HG02938 (cell line): Measurements from ENCODE around the gene GIPR.
"Not testable (repeated sequence)": the region's sequence is repeated elsewhere in the genome, so short reads cannot be mapped to it uniquely, and the experiment has no call there.

Experiments
- ATAC-seq: cut with Tn5 transposase; IDR thresholded peaks from one replicate; pipeline ENCODE4 v1.9.1; 2021; ENCODE audit warnings: mild to moderate bottlenecking, moderate library complexity; ENCODE audit not compliant: unreplicated experiment

GIPR gene

DNA sequence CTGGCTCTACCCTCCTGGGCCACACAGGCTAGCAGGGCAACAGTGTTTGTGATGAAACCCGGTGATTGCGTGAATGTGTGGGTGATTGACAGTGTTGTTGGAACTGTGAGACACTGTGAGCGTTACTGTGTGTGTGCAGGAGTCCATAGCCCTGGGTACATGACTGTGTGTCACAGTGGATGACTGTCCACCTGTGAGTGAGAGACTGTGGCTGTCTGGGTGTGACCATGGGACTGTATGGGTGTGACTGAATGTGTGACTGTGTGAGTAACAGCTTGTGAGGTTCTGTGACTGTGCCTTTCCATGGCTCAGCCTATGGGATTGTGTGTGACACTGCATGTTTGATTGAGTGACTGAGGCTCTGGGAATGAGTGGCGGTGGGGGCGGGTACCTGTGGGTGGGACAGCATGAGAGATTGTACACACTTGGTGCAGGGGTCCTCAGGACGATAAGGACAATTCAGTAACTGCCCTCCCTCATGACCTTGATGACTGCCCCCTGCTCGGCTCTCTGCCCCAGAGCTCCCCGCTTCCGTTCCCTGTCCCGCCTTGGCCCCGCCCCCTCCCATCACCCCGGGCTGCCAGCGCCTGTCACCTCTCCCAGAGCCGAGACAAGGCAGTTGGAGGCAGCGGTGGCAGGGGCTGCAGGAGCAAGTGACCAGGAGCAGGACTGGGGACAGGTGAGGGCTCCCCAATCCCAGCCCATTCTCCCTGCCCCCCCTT, at the start of gene GIPR:
TSS of gene GIPR (plus strand) at position 602 of the 722 bp plus-strand sequence. CDS start 1,300 bp downstream, outside the sequence.
- ATAC-seq, result no peak

- no peak for ATAC-seq
These were observed 46.6 kb upstream of the GIPR start for GRCh38 chr19:45621389-45621788.

DNA sequence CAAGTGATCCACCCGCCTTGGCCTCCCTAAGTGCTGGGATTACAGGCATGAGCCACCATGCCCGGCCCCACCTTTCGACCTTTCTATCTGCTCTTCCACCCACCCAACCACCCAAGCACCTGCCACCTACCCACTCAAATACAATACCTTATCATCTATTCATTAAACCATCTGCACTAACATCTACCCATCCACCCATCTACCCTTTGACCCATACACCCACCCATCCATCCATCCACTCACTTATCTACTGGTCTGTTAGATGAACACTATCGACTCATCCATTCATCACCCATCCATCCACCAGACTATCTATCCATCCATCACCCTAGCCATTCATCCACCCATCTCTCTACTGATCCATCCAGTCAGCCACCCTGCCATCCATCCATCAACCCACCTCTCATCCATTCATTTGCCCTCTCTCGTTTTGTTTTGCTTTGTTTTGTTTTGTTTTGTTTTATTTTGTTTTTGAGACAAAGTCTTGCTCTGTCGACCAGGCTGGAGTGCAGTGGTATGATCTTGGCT, 46.0 kb upstream of the GIPR start:
- no peak for ATAC-seq

DNA sequence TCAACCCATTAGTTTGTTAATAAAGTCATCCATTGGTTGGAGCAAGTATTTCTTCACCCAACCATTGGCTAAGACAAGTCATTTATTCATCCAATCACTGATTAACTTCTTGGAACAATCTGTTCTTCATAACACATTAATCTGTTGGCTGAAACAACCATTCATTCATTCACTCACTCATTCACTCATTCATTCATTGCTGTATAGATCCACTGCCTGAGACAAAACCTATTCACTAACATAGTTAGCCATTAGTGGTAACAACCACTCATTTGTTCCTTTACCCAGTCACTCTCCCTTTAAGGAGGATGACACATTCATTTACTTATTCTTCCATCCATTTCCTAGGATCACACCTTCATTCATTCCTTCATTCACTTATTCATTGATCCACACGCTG, 44.0 kb upstream of the GIPR start:
- ATAC-seq, result no peak

- not testable (repeated sequence) for ATAC-seq
These were observed 39.8 kb upstream of the GIPR start for GRCh38 chr19:45628219-45628618.

GRCh38 chr19:45629704-45630103, 38.3 kb upstream of the GIPR start:
- no peak for ATAC-seq

DNA sequence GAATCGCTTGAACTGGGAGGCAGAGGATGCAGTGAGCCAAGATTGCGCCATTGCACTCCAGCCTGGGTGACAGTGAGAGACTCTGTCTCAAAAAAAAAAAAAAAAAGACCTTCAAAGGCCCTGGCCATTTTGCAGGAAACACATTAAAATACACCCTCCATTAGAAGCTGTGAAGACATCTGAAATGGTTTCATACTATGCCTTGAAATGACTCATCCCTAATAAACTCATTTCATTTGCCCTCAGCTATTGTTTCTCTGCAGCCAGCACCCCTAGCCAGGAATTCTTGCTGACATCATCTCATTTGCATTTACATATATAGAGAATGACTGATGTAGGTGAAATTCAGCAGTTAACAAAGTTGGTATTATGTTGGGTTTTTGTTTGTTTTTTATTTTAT, 37.6 kb upstream of the GIPR start:
- no peak for ATAC-seq

- ATAC-seq, result no peak
These were observed 35.4 kb upstream of the GIPR start for GRCh38 chr19:45632468-45633196.

GRCh38 chr19:45636275-45636674, 31.7 kb upstream of the GIPR start:
- no peak for ATAC-seq

GRCh38 chr19:45636902-45637301, 31.1 kb upstream of the GIPR start:
- no peak for ATAC-seq

DNA sequence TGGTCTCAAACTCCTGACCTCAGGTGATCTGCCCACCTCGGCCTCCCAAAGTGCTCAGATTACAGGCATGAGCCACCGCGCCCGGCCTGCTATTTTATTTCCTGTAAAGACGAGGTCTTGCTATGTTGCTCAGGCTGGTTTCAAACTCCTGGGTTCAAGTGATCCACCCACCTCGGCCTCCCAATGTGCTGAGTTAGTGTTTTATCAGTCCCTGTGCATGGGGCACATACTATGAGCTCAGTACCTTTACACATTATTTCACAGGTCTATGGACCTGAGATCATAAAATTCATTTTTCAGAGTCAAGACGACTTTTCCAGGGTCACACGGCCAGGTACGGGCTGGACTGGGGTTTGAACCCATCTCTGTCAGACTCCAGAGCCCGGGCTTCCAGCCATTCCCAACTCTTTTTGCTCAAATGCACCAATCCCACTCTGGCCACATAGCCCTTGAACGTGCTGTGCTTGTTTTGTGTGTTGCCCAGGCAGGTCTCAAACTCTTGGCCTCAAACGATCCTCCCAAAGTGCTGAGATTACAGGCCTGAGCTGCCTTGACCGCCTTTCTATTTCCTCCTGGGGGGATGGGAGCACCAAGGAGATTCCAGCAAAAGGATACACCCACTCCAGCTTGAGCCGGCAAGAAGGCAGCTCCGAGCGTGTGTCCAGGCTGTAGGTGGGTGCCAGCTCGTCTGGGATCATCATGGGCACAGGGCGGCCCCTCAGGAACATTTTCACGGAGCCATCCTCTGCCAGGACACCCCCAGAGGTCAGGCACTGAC, 29.9 kb upstream of the GIPR start:
- ATAC-seq, result no peak

DNA sequence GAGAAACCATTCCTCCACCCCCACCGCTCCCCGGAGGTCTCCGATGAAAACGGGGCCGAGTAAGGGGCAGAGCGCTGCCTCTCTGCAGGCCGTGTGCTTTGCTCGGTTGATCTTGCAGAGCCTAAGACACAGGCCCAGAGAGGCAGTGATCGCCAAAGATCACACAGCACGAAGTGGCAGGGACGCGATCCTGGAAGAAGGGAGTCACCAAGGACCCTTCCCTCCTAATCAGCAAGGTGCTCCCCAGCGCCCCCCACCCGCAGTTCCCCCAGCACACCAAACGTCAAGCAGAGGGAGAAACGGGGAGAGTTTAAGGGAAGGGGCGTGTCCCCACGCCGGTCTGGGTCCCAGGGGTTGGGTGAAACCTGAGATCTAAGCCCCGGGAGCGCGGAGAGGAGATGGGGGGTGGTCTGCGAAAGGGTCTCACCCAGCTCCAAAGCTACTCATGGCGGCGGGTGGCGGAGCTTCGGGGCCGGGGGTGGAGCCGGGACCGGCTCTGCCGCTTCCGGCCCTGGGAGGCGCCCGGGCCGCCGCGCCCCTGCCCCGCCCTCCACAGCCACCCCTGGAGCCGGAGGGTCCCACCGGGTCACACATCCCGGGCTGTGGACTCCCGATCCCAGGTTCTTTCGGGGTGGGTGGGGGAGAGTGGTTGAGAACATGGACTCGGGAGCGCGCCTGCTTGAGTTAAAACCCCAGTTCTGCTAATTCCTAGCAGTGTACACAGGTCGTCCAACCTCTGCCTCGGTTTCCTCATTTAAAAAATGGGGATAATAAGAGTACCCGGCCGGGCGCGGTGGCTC, 28.9 kb upstream of the GIPR start, which contains the start of gene EML2:
TSS of gene EML2 (minus strand) at position 468 of the 800 bp plus-strand sequence. CDS start at position 447, 21 bp downstream.
- no peak for ATAC-seq

DNA sequence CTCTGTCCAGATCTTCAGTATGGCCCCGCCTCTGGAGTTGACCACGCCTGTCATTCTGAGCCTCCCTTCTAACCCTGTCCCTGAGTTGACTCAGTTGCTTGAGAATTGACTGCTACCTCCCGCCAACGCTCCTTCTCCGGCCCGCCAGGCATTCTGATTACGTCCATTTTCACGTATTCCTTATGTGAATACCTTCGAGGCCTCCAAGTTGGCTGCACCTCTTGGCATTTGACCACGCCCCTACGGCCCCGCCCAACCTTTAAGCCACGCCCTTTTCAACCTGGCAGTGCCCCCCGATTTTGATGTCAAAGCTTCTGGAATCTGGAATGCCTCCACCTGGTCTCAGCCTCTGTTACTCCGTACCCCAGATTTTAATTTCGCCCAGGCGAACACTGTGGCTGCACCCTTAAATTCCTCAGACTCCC, 27.2 kb upstream of the GIPR start:
- no peak for ATAC-seq

DNA sequence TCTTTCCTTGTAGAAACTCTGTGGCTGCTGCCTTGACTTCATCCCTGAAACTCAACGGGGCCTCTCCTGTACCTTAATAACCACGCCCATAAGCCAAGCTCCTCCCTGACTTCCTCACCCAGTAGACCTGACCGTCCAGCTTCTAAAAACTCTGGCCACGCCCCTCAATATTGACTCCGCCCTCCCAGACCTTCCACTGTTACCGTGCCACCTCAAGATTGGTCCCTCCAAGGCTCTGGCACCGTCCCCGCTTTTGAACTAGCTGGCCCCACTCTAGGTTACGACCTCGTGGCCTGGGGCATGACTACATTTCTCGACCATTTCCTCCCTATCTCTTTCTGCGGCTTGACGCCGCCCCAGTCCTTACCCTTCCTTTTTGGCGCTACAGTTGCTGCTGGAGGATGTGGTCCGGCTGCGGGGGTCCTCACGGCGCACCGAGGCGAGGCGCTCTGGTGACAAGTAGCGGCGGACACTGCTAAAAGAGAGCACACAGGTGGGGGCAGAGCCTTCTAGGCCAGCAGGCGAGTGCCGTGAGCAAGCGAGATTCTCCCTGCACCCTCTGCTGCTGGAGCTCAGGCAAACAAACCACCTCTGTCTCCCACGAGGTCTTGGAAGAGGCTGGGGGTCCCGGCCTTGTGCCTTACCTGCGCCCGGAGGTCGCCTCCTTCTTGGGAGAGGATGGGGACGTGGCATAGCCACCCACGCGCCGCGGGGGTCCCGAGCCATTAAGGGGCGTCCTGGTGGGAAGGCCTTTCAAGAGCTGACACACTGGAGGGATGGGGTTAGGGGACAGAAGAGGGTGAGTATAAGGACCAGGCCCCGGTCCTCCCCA, 26.5 kb upstream of the GIPR start:
- peak; percentile 36 for ATAC-seq

DNA sequence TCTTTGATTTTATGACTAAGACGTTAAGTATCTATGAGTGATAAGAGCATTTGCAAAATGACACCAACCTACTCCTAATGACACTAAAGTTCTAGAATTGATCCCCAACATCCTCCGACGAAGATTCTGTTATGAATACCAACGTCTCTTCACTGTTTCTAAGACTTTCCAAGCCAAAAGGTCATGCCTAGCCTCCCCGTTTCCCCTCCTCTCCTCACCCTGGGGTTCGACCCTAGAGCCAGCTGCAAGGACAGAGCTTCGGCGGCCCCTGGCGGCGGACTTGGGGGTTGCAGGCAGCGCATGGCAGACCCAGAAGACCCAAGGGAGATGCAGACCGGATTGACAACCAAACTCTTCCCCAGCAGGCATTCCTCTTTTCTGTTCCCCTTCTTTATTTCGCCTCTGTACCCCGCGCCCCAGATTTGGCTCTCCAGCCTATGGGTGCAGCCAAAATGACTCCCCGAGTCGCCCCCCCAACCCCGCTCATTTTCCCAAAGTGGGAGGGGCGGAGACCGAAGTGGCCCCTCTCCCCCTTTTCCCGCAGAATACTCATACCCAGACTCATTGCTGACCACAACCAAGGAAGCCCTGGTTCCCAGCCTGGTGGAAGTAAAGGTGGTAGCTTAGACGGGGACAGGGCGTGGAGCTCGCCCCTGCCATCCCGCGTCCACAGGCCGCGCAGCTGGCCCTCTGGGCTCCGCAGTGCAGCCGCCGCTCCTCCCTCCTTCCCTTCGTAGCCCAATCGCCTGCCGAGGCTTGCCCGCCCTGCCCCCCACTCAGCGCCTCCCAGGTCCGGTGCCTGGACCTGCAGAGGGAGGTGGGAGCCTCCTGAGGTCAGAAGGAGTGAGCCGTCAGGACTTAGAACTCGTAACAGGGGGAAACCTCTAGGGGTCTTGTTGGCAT, 24.7 kb upstream of the GIPR start:
- ATAC-seq, result no peak

DNA sequence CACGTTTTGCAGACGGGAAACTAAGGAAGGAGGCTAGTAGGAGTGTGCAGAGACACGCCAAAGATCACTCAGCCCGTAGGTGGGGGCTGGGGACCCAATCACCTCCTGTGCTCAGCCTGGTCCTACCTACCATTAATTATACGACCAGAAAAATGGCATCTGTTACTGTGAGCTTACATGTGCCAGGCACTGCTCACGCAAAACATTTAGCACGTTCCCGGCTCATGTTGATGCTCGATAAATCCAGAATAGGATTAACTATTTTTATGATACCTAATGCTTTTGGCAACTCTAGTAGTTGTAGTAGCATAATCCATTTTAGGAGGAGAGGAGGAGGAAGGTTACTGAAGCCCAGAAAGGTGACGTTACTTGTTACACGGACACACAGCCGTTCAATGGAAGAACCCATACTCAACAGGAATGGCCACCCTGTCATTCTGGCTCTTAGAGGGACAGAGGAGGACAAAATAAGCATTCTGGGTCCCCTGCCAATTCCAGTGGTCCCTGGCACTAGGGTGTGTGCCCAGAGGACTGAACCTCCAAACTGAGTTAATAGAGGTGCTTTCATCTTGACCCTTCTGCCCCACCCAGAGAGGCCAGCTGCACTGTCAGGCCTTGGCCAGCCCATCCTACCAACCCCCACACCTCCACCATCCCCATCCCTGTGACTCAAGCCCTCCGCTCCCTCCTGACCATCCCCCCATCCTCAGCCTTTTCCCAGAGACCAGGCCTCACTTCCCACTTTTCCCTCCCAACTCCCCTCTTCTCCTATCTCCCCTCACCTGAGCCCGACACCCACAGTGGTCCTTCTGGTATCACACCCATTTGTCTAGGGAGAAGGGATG, 23.9 kb upstream of the GIPR start:
- ATAC-seq, result no peak

DNA sequence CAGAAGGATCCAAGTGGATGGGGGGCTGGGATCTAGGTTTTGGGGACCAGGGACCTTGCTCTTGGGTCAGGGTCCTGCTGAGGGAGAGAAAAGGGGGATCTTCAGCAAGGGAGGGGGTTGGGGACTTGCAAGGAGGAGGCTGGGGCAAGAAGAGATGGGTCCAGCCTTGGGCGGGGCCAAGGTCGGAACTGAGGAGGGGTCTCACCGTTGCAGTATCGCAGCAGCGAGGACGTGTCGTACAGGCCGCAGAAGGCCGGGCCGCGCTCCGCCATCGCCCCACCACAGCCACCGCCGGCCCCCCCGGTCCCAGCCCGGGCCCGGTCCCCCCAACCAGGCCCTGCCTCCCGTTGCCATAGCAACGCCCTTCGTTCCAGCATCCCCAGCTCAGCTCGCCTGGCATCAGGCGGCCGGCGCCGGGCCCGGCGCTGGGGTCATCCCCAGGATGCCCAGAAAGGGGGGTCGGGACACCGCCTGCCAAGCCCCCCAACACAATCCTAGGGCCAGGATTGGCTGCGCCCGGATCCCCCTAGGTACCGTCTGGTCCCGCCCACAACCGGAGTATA, 22.9 kb upstream of the GIPR start:
- no peak for ATAC-seq
